GM19452 (cell line): ENCODE results near the gene TFRC.
"Not testable (repeated sequence)": the region's sequence is repeated elsewhere in the genome, so short reads cannot be mapped to it uniquely, and the experiment has no call there.

ENCODE experiments used
- ATAC-seq: cut with Tn5 transposase; IDR thresholded peaks from one replicate; pipeline ENCODE4 v1.9.1; 2021; ENCODE audit not compliant: unreplicated experiment

TFRC gene

GRCh38 chr3:196082619-196082971 is 705 bp upstream of the TFRC start:
- ATAC-seq = no peak

- ATAC-seq = peak; percentile 33
These were observed 672 bp downstream of the TFRC start for GRCh38 chr3:196081002-196081833.

GRCh38 chr3:196080101-196080846 is 1.6 kb downstream of the TFRC start:
- not testable (repeated sequence) for ATAC-seq

GRCh38 chr3:196079682-196080081 is 2.2 kb downstream of the TFRC start:
- ATAC-seq = no peak

- no peak for ATAC-seq
These were observed 6.9 kb downstream of the TFRC start for GRCh38 chr3:196075013-196075412.

GRCh38 chr3:196073255-196073753 is 8.6 kb downstream of the TFRC start:
- ATAC-seq = no peak

GRCh38 chr3:196072313-196072712 is 9.6 kb downstream of the TFRC start:
- no peak for ATAC-seq

GRCh38 chr3:196068812-196069211 is 13.1 kb downstream of the TFRC start:
- not testable (repeated sequence) for ATAC-seq

GRCh38 chr3:196067439-196067838 is 14.5 kb downstream of the TFRC start:
- no peak for ATAC-seq

GRCh38 chr3:196063971-196064370 is 17.9 kb downstream of the TFRC start:
- ATAC-seq = no peak

GRCh38 chr3:196063456-196063855 is 18.4 kb downstream of the TFRC start:
- no peak for ATAC-seq

GRCh38 chr3:196063049-196063448 is 18.8 kb downstream of the TFRC start:
- ATAC-seq = no peak

- no peak for ATAC-seq
These were observed 21.1 kb downstream of the TFRC start for GRCh38 chr3:196060834-196061233.

GRCh38 chr3:196057760-196058331 is 24.0 kb downstream of the TFRC start:
- ATAC-seq = no peak

GRCh38 chr3:196056371-196056770 is 25.5 kb downstream of the TFRC start:
- not testable (repeated sequence) for ATAC-seq

GRCh38 chr3:196055683-196056270 is 26.1 kb downstream of the TFRC start:
- ATAC-seq = no peak

- ATAC-seq = no peak
These were observed 26.6 kb downstream of the TFRC start for GRCh38 chr3:196055240-196055639.

- ATAC-seq = no peak
These were observed 27.2 kb downstream of the TFRC start for GRCh38 chr3:196054661-196055060.

- no peak for ATAC-seq
These were observed 28.4 kb downstream of the TFRC start for GRCh38 chr3:196053487-196053886.

GRCh38 chr3:196051282-196052076 is 30.4 kb downstream of the TFRC start:
- no peak for ATAC-seq

GRCh38 chr3:196050597-196050996 is 31.3 kb downstream of the TFRC start:
- no peak for ATAC-seq
